Kidney tubule cell (primary cell): ENCODE measurements around the gene PTH2.
"Not testable (repeated sequence)": the region's sequence is repeated elsewhere in the genome, so short reads cannot be mapped to it uniquely, and the experiment has no call there.

Experiments
- DNase-seq: peaks from one replicate; pipeline ENCODE4 v3.0.0-alpha.2; 2018; ENCODE audit warnings: low spot score

PTH2 gene

GRCh38 chr19:49423071-49423984 is at the start of gene PTH2:
PTH2 (minus strand) TSS chr19:49423441; CDS start chr19:49423339, 102 bp downstream.
- no peak for DNase-seq

DNA sequence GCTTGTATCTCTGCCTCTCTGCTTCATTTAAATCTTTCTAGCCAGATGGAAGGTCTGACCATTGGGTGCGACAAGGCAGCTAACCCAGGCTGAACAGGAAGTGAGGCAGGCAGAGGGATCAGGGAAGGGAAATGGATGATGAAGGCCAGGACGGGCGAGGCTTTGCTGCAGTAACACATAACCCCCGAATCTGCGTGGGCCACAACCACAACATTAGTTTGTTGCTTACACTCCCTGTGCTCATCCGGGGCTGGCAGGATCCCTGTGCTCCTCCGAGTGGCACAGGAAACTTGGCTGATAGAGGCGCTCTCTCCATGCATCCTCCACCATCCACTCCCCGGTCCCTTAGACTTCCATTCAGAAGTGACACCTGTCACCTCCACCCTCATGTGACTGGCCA is 49.7 kb upstream of the PTH2 start:
- no peak for DNase-seq

DNA sequence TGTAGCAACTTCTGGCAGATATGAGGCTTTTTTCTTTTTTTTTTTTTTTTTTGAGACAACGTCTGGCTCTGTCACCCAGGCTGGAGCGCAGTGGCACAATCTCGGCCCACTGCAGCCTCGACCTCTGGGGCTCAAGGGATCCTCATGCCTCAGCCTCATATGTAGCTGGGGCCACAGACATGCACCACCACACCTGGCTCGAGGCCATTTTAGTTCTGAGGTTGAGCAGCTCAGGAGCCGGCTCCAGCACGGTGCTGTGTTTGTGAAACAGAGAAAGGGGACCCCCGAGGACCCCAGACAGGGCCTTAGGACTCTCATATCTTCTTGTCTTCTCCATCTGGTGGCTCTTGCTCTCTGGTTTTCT is 47.4 kb upstream of the PTH2 start:
- DNase-seq: no peak

DNA sequence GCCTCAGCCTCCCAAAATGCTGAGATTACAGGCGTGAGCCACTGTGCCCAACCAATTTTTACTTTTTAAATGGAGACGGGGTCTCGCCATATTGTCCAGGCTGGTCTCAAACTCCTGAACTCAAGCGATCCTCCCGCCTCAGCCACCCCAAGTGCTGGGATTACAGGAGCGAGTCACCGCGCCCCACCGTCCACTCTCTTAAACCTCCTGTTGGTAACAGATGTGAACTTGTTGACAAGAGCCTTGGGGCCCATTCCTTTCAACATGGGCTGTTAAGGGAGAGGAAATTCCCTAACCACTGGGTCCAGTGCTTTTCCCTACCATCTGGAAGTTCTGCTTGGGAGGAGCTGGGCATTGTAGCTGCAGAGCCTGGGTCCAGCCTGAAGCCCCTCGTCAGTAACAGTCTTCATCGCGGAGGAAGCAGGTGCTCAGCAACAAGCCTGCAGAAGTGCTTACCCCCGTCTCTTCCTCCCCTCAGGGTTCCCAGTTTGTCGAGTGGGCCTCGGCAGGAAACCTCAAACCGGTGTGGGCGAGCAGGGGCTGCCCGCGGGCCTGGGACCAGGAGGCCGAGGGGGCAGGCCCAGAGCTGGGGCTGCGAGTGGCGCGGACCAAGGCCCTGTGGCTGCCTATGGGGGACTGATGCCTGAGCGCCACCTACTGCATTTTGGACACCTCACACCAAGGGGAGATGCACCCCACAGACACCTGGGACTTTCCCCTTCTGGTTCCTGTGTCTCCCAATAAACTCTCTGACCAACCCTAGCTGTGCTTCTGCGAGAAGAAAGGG is 46.8 kb upstream of the PTH2 start:
- no peak for DNase-seq

DNA sequence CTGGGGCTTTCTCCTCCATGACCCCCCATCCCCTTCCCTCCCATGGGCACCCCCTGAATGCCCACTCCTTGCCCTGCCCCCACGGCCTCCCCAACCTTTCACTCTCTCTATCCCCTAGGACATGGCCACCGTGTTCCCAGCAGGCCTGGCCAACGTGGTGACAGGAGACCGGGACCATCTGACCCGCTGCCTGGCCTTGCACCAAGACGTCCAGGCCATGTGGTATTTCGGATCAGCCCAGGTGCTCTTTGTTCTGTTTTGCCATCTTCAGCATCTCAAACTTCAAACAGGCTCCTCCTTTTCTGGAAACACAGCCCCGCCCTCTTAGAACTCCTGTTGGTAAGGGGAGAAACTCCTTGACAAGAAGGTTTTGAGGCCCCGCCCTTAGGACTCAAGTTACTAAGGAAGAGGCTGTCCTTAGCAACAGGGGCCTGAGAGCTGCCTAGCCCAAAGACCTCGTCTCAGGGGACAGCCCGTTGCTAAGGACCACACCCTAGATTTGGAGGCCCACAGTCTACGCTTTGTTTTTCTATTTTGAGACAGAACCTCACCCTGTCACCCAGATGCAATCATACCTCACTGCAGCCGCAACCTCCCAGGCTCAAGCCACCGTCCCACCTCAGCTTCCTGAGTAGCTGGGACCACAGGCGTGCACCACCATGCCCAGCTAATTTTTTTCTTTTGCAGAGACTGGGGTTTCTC is 45.7 kb upstream of the PTH2 start:
- peak; percentile 10 for DNase-seq

- DNase-seq: no peak
Measured at GRCh38 chr19:49468199-49468598, 45.0 kb upstream of the PTH2 start.

GRCh38 chr19:49465371-49465770 is 42.1 kb upstream of the PTH2 start:
- DNase-seq: no peak

DNA sequence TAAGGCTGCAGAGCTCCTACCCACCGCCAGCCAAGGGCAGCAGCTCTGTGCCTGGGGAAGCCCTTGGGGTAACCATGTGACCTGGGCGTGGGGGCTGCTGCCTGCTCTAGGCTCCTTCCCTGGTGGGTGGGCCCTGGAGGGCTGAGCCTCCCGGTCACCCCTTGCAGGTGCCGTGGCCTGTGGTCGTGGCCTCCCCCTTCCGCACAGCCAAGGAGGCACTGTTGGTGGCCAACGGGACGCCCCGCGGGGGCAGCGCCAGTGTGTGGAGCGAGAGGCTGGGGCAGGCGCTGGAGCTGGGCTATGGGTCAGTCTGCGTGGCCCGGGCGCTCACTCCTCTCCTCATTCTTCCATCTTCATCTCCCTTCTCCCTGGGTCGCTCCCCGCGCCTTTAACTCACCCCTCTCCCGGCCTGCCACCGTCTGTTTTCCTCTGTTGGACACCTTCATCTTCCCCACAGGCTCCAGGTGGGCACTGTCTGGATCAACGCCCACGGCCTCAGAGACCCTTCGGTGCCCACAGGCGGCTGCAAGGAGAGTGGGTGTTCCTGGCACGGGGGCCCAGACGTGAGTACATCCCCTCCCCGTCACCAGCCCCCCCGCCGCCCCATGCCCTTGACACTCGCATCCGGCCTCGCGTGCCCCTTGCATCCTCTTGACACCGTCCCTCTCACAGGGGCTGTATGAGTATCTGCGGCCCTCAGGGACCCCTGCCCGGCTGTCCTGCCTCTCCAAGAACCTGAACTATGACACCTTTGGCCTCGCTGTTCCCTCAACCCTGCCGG is 40.9 kb upstream of the PTH2 start:
- DNase-seq: no peak

DNA sequence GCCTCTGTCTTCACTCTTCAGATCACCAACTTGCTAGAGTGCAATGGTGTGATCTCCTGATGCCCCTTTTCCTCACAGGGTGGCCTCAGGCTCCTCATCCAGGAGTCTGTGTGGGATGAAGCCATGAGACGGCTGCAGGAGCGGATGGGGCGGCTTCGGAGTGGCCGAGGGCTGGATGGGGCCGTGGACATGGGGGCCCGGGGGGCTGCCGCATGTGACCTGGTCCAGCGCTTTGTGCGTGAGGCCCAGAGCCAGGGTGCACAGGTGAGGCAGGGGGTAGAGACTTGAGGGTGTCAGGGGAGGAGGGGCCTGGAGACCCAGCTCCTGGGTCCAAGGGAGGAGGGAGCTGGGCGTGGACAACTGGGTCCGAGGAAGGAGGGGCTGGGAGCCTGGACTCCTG is 39.3 kb upstream of the PTH2 start:
- DNase-seq: no peak

DNA sequence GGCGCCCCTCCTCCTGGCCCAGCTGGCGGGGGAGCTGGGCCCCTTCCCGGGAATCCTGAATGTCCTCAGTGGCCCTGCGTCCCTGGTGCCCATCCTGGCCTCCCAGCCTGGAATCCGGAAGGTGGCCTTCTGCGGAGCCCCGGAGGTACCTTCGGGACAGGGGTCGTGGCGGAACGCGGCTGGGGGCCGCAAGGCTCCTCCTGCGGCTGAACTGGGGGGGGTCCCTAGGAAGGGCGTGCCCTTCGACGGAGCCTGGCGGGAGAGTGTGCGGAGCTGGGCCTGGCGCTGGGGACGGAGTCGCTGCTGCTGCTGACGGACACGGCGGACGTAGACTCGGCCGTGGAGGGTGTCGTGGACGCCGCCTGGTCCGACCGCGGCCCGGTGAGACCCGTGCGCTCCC is 38.4 kb upstream of the PTH2 start:
- DNase-seq: no peak

GRCh38 chr19:49461130-49461529 is 37.9 kb upstream of the PTH2 start:
- DNase-seq: not testable (repeated sequence)

GRCh38 chr19:49459388-49459787 is 36.1 kb upstream of the PTH2 start:
- no peak for DNase-seq

GRCh38 chr19:49458567-49458903 is 35.3 kb upstream of the PTH2 start:
- no peak for DNase-seq

- DNase-seq: no peak
Measured at GRCh38 chr19:49456326-49456725, 33.1 kb upstream of the PTH2 start.

DNA sequence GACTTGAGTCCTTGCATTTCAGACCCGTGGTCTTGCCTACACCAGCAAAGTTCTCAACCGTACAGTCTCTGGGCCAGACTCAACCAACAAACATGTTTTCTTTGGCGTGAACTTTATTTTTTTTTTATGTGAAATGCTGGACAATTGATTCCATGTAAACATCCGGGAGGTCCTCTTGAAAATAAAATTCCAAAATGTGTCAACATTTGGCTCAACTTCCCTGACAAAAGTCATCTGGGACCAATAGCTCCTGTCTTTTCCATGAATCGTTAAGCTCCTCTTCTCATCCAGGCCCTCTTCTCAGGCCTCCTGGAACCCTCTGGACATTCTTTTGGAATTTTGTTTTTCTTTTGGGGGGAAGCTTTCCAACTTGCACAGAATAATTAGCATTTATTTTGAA is 32.5 kb upstream of the PTH2 start:
- no peak for DNase-seq

DNA sequence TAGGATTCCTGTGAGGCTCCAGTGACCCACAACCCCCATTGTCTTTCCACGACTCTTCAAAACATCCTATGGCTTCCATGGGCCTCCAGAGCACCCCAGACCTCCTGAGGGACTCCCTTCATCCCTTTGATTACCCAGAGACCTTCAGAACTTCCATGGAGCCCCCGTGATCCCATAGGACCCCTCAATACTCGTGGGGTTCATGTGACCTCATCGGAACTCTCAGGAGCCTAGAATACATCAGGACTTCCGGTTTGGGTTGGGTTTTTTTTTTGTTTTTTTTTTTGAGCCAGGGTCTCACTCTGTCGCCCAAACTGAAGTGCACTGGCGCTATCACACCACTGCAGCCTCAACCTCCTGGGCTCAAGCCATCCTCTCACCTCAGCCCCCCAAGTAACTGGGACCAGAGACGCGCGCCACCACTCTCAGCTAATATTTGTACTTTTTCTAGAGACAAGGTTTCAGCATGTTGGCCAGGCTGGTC is 30.6 kb upstream of the PTH2 start:
- DNase-seq: no peak

- peak; percentile 98 for DNase-seq
Measured at GRCh38 chr19:49453013-49453756, 29.9 kb upstream of the PTH2 start, which contains the start of gene ALDH16A1. ALDH16A1 (plus strand) TSS chr19:49453225; CDS start chr19:49453332, 107 bp downstream.

DNA sequence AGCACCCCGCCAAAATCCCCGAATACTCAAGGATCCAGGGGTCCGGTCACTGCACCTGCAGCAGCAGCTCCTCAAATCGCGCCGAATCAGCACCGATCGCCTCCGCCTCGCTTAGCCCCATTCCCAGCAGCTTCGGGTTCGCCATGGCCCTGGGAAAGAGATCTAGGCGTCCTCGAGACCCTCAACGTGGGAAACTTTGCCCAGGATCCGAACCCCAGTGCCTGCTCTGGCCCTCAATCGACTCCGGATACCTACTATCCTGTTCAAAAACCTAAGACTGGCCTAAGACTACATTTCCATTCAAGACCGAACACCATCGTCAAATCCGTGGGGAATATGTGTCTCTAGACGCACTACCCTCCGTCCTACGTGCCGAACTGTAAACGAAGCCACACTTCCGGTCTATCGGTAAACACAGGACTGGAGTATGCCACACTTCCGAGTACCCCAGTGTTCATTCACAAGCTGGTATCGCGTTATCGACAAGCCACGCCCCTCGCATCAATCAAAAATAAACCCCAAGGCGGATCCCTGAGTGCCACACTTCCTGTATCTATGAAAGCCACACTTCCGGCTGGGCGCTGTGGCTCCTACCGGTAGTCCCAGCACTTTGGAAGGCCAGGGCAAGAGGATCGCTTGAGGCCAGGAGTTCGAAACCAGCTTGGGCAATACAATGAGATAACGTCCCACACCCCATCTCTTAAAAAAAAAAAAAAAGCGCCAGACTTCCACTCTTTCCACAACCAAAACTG is 28.4 kb upstream of the PTH2 start, which contains the start of gene PIH1D1:
TSS of gene PIH1D1 (minus strand) at position 385 of the 752 bp plus-strand sequence. CDS start at position 145, 240 bp downstream.
- peak; percentile 99 for DNase-seq

GRCh38 chr19:49450405-49450804 is 27.2 kb upstream of the PTH2 start:
- no peak for DNase-seq

GRCh38 chr19:49448432-49448786 is 25.2 kb upstream of the PTH2 start:
- no peak for DNase-seq
